ENCODE data around the gene C14orf180. TPM values are rescaled to one million over a fixed set of nuclear protein-coding genes. Genes with fewer than 3 reads are reported as not detected.

C14orf180 gene
- total and polyA plus RNA-seq, 4 donors, result 0.12 to 0.48 (median 0.30) TPM

GRCh38 chr14:104563742-104564615 lies 15.6 kb upstream of the C14orf180 start:
- DNase-seq, result peak; percentile 82 to 85 (median 84)
- Histone ChIP-seq H3K4me1 (ENCODE audit: control insufficient read depth in 5 of 5, insufficient read depth in 5 of 5, low read length in 5 of 5) (peaks cover 0 to 20% (median 0%) of the 10 kb centered on the region in 5 donors), H3K4me3 (no peak overlapping the region), H3K27me3 (ENCODE audit: control insufficient read depth in 3 of 3, insufficient read depth in 3 of 3, low read length in 2 of 3) (peaks cover 0 to 4% (median 3%) of the 10 kb centered on the region in 3 donors), H3K27ac (ENCODE audit: low read depth in 1 of 2, low read length in 1 of 2) (no peak overlapping the region), H3K36me3 (ENCODE audit: control insufficient read depth in 4 of 4, insufficient read depth in 4 of 4, low read length in 4 of 4) (no peaks in the 10 kb centered on the region), H3K9ac (ENCODE audit: insufficient read depth in 1 of 2, low read length in 2 of 2) (no peak overlapping the region), H3K9me3 (ENCODE audit: control insufficient read depth in 4 of 4, insufficient read depth in 3 of 4, low read length in 3 of 4) (no peaks in the 10 kb centered on the region)
- 5% methylated on average over 27 of the region's 27 CpGs for WGBS, 2 donors
- ATAC-seq (ENCODE audit: insufficient read depth, low FRiP score), result no peak
- TF ChIP-seq CTCF (IDR thresholded peaks at IDR 0.05; ENCODE audit: control extremely low read depth, extremely low read depth), result peak; percentile 77

- no peak for DNase-seq
- no peak for ATAC-seq (ENCODE audit: insufficient read depth, low FRiP score)
- Histone ChIP-seq H3K9ac (ENCODE audit: insufficient read depth in 1 of 2, low read length in 2 of 2) (no peak overlapping the region), H3K4me1 (ENCODE audit: control insufficient read depth in 5 of 5, insufficient read depth in 5 of 5, low read length in 5 of 5) (peaks cover 0 to 26% (median 0%) of the 10 kb centered on the region in 5 donors), H3K9me3 (ENCODE audit: control insufficient read depth in 4 of 4, insufficient read depth in 3 of 4, low read length in 3 of 4) (no peaks in the 10 kb centered on the region), H3K27me3 (ENCODE audit: control insufficient read depth in 3 of 3, insufficient read depth in 3 of 3, low read length in 2 of 3) (peaks cover 2 to 4% (median 3%) of the 10 kb centered on the region in 3 donors), H3K27ac (ENCODE audit: low read depth in 1 of 2, low read length in 1 of 2) (no peak overlapping the region), H3K4me3 (no peak overlapping the region), H3K36me3 (ENCODE audit: control insufficient read depth in 4 of 4, insufficient read depth in 4 of 4, low read length in 4 of 4) (no peaks in the 10 kb centered on the region)
- no peak for TF ChIP-seq CTCF (IDR thresholded peaks at IDR 0.05; ENCODE audit: control extremely low read depth, extremely low read depth)
- 74 to 85% methylated on average over 30 of the region's 30 CpGs for WGBS, 2 donors
These were observed 14.6 kb upstream of the C14orf180 start for GRCh38 chr14:104564744-104565679.

- Histone ChIP-seq H3K4me1 (ENCODE audit: control insufficient read depth in 5 of 5, insufficient read depth in 5 of 5, low read length in 5 of 5) (peaks cover 0 to 41% (median 0%) of the 10 kb centered on the region in 5 donors), H3K9ac (ENCODE audit: insufficient read depth in 1 of 2, low read length in 2 of 2) (no peak overlapping the region), H3K27me3 (ENCODE audit: control insufficient read depth in 3 of 3, insufficient read depth in 3 of 3, low read length in 2 of 3) (peaks cover 0 to 3% (median 2%) of the 10 kb centered on the region in 3 donors), H3K36me3 (ENCODE audit: control insufficient read depth in 4 of 4, insufficient read depth in 4 of 4, low read length in 4 of 4) (no peaks in the 10 kb centered on the region), H3K9me3 (ENCODE audit: control insufficient read depth in 4 of 4, insufficient read depth in 3 of 4, low read length in 3 of 4) (no peaks in the 10 kb centered on the region), H3K4me3 (no peak overlapping the region), H3K27ac (ENCODE audit: low read depth in 1 of 2, low read length in 1 of 2) (no peak overlapping the region)
- WGBS, 2 donors, result 47 to 65% methylated on average over 27 of the region's 27 CpGs
- ATAC-seq (ENCODE audit: insufficient read depth, low FRiP score) (no peak), DNase-seq (no peak)
- TF ChIP-seq CTCF (IDR thresholded peaks at IDR 0.05; ENCODE audit: control extremely low read depth, extremely low read depth), result no peak
These were observed 12.2 kb upstream of the C14orf180 start for GRCh38 chr14:104567141-104567956.

Data from lung (tissue), 12 donors.